Measurements from ENCODE around the gene PSME3. TPM values are rescaled to one million over a fixed set of nuclear protein-coding genes. Genes with fewer than 3 reads are reported as not detected.
"Not testable (repeated sequence)": the region's sequence is repeated elsewhere in the genome, so short reads cannot be mapped to it uniquely, and the experiment has no call there.

Gene PSME3
- polyA plus RNA-seq, 4 donors: 49.9 to 93.0 (median 61.2) TPM

DNA sequence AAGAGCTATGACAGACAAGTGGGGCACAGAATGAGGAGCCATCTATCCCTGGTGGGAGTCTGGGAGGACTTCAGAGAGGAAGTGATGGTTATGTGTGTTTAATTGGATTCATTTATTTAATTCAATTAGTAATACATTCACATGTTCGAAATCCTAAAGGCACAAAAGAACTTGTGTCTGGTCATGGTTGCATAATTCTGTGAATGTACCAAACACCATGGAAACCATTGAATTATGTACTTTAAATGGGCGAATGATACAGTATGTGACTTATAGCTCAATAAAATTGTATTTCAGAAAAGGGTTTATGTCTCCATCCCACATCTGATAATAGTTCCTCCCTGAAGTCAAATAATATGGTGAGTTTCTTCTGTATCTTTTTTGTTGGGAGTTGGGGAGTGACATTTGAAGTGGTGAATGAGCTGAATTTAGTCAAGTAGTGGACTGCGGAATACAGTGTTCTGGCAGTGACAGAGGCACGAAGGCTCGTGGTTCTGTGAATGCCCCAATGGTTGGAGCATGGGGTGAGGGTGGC, 47.6 kb downstream of the PSME3 start:
- H3K27ac ChIP-seq (ENCODE audit: low read depth in 1 of 3, low read length in 2 of 3): no peak overlapping the region
- 83 to 89% (median 84%) methylated on average over 5 of the region's 5 CpGs for WGBS, 3 donors

GRCh38 chr17:42881706-42882105, 48.5 kb downstream of the PSME3 start:
- H3K9me3 ChIP-seq (ENCODE audit: control insufficient read depth in 2 of 2, insufficient read depth in 1 of 2, low read depth in 1 of 2, low read length in 1 of 2); H3K4me3 ChIP-seq (ENCODE audit: low read depth in 1 of 3, low read length in 3 of 3); H3K27me3 ChIP-seq (ENCODE audit: control insufficient read depth in 3 of 3, insufficient read depth in 3 of 3, low read length in 3 of 3); H3K27ac ChIP-seq (ENCODE audit: low read depth in 1 of 3, low read length in 2 of 3); H3K36me3 ChIP-seq (ENCODE audit: control insufficient read depth in 3 of 3, insufficient read depth in 2 of 3, low read depth in 1 of 3, low read length in 3 of 3); DNase-seq; FAIRE-seq: not testable (repeated sequence)
- H3K4me1 ChIP-seq (ENCODE audit: control insufficient read depth in 3 of 3, insufficient read depth in 2 of 3, low read depth in 1 of 3, low read length in 2 of 3): peaks cover 0 to 23% (median 4%) of the 10 kb centered on the region in 3 donors
- 88 to 93% (median 93%) methylated on average over 6 of the region's 6 CpGs for WGBS, 3 donors

More for the DNA sequence above, 47.6 kb downstream of the PSME3 start:
- Histone ChIP-seq H3K4me1 (ENCODE audit: control insufficient read depth in 3 of 3, insufficient read depth in 2 of 3, low read depth in 1 of 3, low read length in 2 of 3) (peaks cover 0 to 15% (median 2%) of the 10 kb centered on the region in 3 donors), H3K36me3 (ENCODE audit: control insufficient read depth in 3 of 3, insufficient read depth in 2 of 3, low read depth in 1 of 3, low read length in 3 of 3) (no peaks in the 10 kb centered on the region), H3K9me3 (ENCODE audit: control insufficient read depth in 2 of 2, insufficient read depth in 1 of 2, low read depth in 1 of 2, low read length in 1 of 2) (no peaks in the 10 kb centered on the region), H3K4me3 (ENCODE audit: low read depth in 1 of 3, low read length in 3 of 3) (no peak overlapping the region), H3K27me3 (ENCODE audit: control insufficient read depth in 3 of 3, insufficient read depth in 3 of 3, low read length in 3 of 3) (no peaks in the 10 kb centered on the region)
- no peak for FAIRE-seq
- no peak for DNase-seq

DNA sequence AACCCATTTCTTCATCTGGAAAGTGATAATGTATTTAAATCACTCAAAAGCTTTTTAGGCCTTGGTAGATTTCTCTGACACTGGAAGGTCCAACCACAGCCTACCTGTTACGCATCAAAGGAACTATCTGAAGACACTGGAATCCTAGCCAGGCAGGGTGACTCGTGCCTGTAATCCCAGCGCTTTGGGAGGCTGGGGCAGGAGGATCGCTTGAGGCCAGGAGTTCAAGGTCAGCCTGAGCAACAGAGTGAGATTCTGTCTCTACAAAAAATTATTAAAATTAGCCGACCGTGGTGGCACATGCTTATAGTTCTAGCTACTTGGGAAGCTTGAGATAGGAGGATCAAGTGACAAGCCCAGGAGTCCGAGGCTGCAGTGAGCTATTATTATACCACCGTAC, 49.0 kb downstream of the PSME3 start:
- Histone ChIP-seq H3K9me3 (ENCODE audit: control insufficient read depth in 2 of 2, insufficient read depth in 1 of 2, low read depth in 1 of 2, low read length in 1 of 2) (no peaks in the 10 kb centered on the region), H3K4me1 (ENCODE audit: control insufficient read depth in 3 of 3, insufficient read depth in 2 of 3, low read depth in 1 of 3, low read length in 2 of 3) (peaks cover 0 to 27% (median 4%) of the 10 kb centered on the region in 3 donors), H3K27ac (ENCODE audit: low read depth in 1 of 3, low read length in 2 of 3) (no peak overlapping the region), H3K4me3 (ENCODE audit: low read depth in 1 of 3, low read length in 3 of 3) (no peak overlapping the region), H3K27me3 (ENCODE audit: control insufficient read depth in 3 of 3, insufficient read depth in 3 of 3, low read length in 3 of 3) (no peaks in the 10 kb centered on the region), H3K36me3 (ENCODE audit: control insufficient read depth in 3 of 3, insufficient read depth in 2 of 3, low read depth in 1 of 3, low read length in 3 of 3) (no peaks in the 10 kb centered on the region)
- DNase-seq (no peak), FAIRE-seq (no peak)
- 84 to 91% (median 86%) methylated on average over 8 of the region's 8 CpGs for WGBS, 3 donors

DNA sequence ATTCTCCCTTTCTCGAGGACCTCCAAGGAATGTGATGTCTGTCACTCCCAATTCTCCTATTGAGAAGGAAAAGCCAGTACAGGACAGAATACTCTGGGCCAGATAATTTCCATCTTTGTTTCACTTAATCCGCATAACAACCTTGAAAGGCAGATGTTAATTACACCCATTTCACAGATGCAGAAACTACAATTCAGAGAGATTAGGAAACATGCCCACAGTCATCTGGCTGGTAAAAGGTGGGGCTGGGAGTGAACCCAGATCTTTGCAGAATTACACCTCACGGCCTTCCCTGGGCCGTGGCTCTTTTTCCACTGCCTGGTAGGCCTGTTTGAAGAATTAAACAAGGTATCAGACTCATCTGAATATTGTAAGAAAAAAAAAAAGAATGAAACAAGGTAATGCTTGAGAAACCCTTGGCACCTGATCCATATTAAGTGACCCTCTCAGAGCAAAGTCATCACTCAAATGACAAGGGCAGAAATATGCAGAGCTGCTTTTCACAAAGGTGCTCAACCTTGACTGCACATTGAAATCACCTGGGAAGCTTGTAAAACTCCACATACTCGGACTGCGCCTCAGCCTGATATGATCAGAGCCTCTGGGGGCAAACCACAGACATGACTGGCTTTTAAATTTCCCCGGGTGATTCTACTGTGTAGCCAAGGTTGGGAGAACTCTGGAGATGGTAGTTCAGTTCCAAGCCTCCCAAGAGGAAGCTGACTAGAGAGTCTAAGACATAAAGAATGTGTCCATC, 50.8 kb downstream of the PSME3 start:
- WGBS, 3 donors: 72 to 83% (median 80%) methylated on average over 7 of the region's 7 CpGs
- no peaks in the 10 kb centered on the region for H3K36me3 ChIP-seq (ENCODE audit: control insufficient read depth in 3 of 3, insufficient read depth in 2 of 3, low read depth in 1 of 3, low read length in 3 of 3)
- no peak overlapping the region for H3K27ac ChIP-seq (ENCODE audit: low read depth in 1 of 3, low read length in 2 of 3)
- no peaks in the 10 kb centered on the region for H3K9me3 ChIP-seq (ENCODE audit: control insufficient read depth in 2 of 2, insufficient read depth in 1 of 2, low read depth in 1 of 2, low read length in 1 of 2)
- H3K27me3 ChIP-seq (ENCODE audit: control insufficient read depth in 3 of 3, insufficient read depth in 3 of 3, low read length in 3 of 3): no peaks in the 10 kb centered on the region
- H3K4me1 ChIP-seq (ENCODE audit: control insufficient read depth in 3 of 3, insufficient read depth in 2 of 3, low read depth in 1 of 3, low read length in 2 of 3): peaks cover 0 to 17% (median 2%) of the 10 kb centered on the region in 3 donors
- DNase-seq (no peak), FAIRE-seq (no peak)
- no peak overlapping the region for H3K4me3 ChIP-seq (ENCODE audit: low read depth in 1 of 3, low read length in 3 of 3)

DNA sequence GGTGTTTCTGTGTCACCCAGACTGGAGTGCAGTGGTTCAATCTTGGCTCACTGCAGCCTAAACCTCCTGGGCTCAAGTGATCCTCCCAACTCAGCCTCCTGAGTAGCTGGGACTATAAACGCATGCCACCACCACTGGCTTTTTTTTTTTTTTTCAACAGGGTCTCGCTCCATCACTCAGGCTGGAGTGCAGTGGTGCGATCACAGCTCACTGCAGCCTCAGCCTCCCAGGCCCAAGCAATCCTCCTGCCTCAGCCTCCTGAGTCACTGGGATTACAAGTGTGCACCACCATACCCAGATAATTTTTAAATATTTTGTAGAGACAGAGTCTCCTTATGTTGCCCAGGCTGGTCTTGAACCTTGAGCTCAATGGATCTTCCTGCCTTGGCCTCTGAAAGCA, 52.6 kb downstream of the PSME3 start:
- not testable (repeated sequence) for H3K27ac ChIP-seq (ENCODE audit: low read depth in 1 of 3, low read length in 2 of 3); H3K9me3 ChIP-seq (ENCODE audit: control insufficient read depth in 2 of 2, insufficient read depth in 1 of 2, low read depth in 1 of 2, low read length in 1 of 2); H3K4me3 ChIP-seq (ENCODE audit: low read depth in 1 of 3, low read length in 3 of 3); H3K27me3 ChIP-seq (ENCODE audit: control insufficient read depth in 3 of 3, insufficient read depth in 3 of 3, low read length in 3 of 3); H3K36me3 ChIP-seq (ENCODE audit: control insufficient read depth in 3 of 3, insufficient read depth in 2 of 3, low read depth in 1 of 3, low read length in 3 of 3); DNase-seq; FAIRE-seq
- H3K4me1 ChIP-seq (ENCODE audit: control insufficient read depth in 3 of 3, insufficient read depth in 2 of 3, low read depth in 1 of 3, low read length in 2 of 3): peaks cover 0 to 20% (median 2%) of the 10 kb centered on the region in 3 donors
- WGBS, 3 donors: 89 to 100% (median 97%) methylated on average over 3 of the region's 3 CpGs

GRCh38 chr17:42886283-42887176, 53.3 kb downstream of the PSME3 start:
- no peaks in the 10 kb centered on the region for H3K36me3 ChIP-seq (ENCODE audit: control insufficient read depth in 3 of 3, insufficient read depth in 2 of 3, low read depth in 1 of 3, low read length in 3 of 3)
- WGBS, 3 donors: 31 to 47% (median 44%) methylated on average over 15 of the region's 15 CpGs
- peak in 1 of 2 donors; percentile 70 for DNase-seq
- H3K4me3 ChIP-seq (ENCODE audit: low read depth in 1 of 3, low read length in 3 of 3): no peak overlapping the region
- H3K4me1 ChIP-seq (ENCODE audit: control insufficient read depth in 3 of 3, insufficient read depth in 2 of 3, low read depth in 1 of 3, low read length in 2 of 3): peaks cover 0 to 24% (median 2%) of the 10 kb centered on the region in 3 donors
- no peaks in the 10 kb centered on the region for H3K27me3 ChIP-seq (ENCODE audit: control insufficient read depth in 3 of 3, insufficient read depth in 3 of 3, low read length in 3 of 3)
- no peak for FAIRE-seq
- H3K9me3 ChIP-seq (ENCODE audit: control insufficient read depth in 2 of 2, insufficient read depth in 1 of 2, low read depth in 1 of 2, low read length in 1 of 2): no peaks in the 10 kb centered on the region
- H3K27ac ChIP-seq (ENCODE audit: low read depth in 1 of 3, low read length in 2 of 3): peak overlapping the region in 1 of 3 donors; percentile 63

DNA sequence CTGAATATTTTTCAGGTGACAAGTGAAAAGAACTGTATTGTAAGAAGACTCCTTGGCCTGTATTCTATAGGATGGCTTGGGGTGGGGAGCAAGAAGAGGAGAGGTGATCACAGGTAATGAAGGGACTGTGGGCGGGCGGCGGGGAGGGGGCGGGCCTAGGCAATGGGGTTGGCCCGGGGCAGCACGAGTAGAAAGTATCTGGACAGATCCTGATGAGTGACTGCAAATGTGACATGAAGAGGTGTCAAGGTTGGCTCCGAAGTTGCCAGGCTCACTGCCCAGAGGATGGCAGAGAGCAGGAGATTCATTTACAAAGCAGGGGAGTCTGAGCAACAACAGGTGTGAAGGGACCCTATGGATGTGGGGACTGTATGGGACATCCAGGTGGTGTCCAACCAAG, 56.6 kb downstream of the PSME3 start:
- no peak for FAIRE-seq
- no peak for DNase-seq
- Histone ChIP-seq H3K9me3 (ENCODE audit: control insufficient read depth in 2 of 2, insufficient read depth in 1 of 2, low read depth in 1 of 2, low read length in 1 of 2) (no peaks in the 10 kb centered on the region), H3K4me1 (ENCODE audit: control insufficient read depth in 3 of 3, insufficient read depth in 2 of 3, low read depth in 1 of 3, low read length in 2 of 3) (peaks cover 4 to 55% (median 7%) of the 10 kb centered on the region in 3 donors), H3K27ac (ENCODE audit: low read depth in 1 of 3, low read length in 2 of 3) (no peak overlapping the region), H3K27me3 (ENCODE audit: control insufficient read depth in 3 of 3, insufficient read depth in 3 of 3, low read length in 3 of 3) (no peaks in the 10 kb centered on the region), H3K4me3 (ENCODE audit: low read depth in 1 of 3, low read length in 3 of 3) (no peak overlapping the region), H3K36me3 (ENCODE audit: control insufficient read depth in 3 of 3, insufficient read depth in 2 of 3, low read depth in 1 of 3, low read length in 3 of 3) (no peaks in the 10 kb centered on the region)
- 87 to 93% (median 93%) methylated on average over 7 of the region's 7 CpGs for WGBS, 3 donors

GRCh38 chr17:42891539-42892152, 58.4 kb downstream of the PSME3 start:
- no peak for DNase-seq
- no peak for FAIRE-seq
- no peaks in the 10 kb centered on the region for H3K27me3 ChIP-seq (ENCODE audit: control insufficient read depth in 3 of 3, insufficient read depth in 3 of 3, low read length in 3 of 3)
- WGBS, 3 donors: 40 to 47% (median 41%) methylated on average over 10 of the region's 10 CpGs
- peak overlapping the region in 2 of 3 donors; percentile 56 to 60 for H3K27ac ChIP-seq (ENCODE audit: low read depth in 1 of 3, low read length in 2 of 3)
- H3K4me1 ChIP-seq (ENCODE audit: control insufficient read depth in 3 of 3, insufficient read depth in 2 of 3, low read depth in 1 of 3, low read length in 2 of 3): peaks cover 6 to 54% (median 6%) of the 10 kb centered on the region in 3 donors
- no peaks in the 10 kb centered on the region for H3K36me3 ChIP-seq (ENCODE audit: control insufficient read depth in 3 of 3, insufficient read depth in 2 of 3, low read depth in 1 of 3, low read length in 3 of 3)
- H3K9me3 ChIP-seq (ENCODE audit: control insufficient read depth in 2 of 2, insufficient read depth in 1 of 2, low read depth in 1 of 2, low read length in 1 of 2): no peaks in the 10 kb centered on the region
- no peak overlapping the region for H3K4me3 ChIP-seq (ENCODE audit: low read depth in 1 of 3, low read length in 3 of 3)
